Left ventricle myocardium inferior (tissue), 1 donor: ENCODE data around the gene BPIFA3. TPM values are rescaled to one million over a fixed set of nuclear protein-coding genes. Genes with fewer than 3 reads are reported as not detected.

ENCODE experiments used
- DNase-seq: peaks from one replicate; pipeline ENCODE4 v3.0.0-alpha.2; 2020
- H3K27ac ChIP-seq: fragments of 200-600 bp; replicated peaks from 2 replicates; pipeline ENCODE4 v1.8.0; 2021
- H3K27me3 ChIP-seq: fragments of 200-600 bp; 2 replicates; pipeline ENCODE4 v1.8.0; 2021; ENCODE audit warnings: low read depth
- H3K36me3 ChIP-seq: fragments of 200-600 bp; 2 replicates; pipeline ENCODE4 v1.8.0; 2021
- H3K4me1 ChIP-seq: fragments of 200-600 bp; 2 replicates; pipeline ENCODE4 v1.8.0; 2021
- H3K4me3 ChIP-seq: fragments of 200-600 bp; 2 replicates; pipeline ENCODE4 v1.8.0; 2021; ENCODE audit warnings: mild to moderate bottlenecking, moderate library complexity
- H3K9me3 ChIP-seq: fragments of 200-600 bp; replicated peaks from 2 replicates; pipeline ENCODE4 v1.8.0; 2021
- CTCF ChIP-seq: fragments of 200-600 bp; IDR thresholded peaks from 2 replicates; pipeline ENCODE4 v1.8.0; 2021; ENCODE audit warnings: antibody characterized with exemption, mild to moderate bottlenecking, borderline replicate concordance
- intact Hi-C: fragments of 100-400 bp; cut with micrococcal nuclease; formaldehyde crosslinking; loops from one replicate; pipeline ENCODE4 v1.11.0; 2022
- total RNA-seq: library from RNA; stranded (reverse); fragmentation: NEBNext Ultra II Directional; extraction: Animal tissue kit (Norgen Biotek cat#: 25700); gene quantifications from one replicate; pipeline ENCODE4 v1.2.1, GENCODE V29; 2021
- donor health status: DM: no; HTN: yes; CAD: no; lungs with severe emphysema.

BPIFA3 gene
- total RNA-seq, 1 donor from 2014 or later: not detected

DNA sequence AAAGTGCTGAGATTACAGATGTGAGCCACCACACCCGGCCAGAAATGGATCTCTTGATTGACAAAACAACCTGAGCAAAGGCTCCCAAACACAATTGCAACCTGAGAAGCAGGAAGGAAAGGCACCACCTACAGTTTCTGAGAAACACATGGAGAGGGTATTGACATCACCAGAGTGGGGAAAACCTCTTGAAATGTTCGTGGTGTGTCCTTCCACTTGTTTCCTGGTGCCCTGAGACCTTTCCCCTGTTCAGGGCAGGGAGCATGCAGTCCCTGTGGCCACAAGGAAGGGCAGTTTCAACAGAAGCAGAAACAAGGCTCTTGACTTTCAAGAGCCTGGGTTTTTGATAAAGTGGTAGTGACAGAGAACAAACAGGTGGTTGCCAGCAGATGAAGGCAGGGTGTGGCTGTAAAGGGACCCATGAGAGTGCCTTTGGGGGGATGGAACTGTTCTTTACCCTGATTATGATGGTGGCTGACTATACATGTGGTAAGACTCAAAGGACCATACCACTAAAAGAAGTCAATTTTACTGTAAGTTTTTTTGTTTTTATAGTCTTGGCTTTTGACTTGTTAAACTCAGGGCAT, 15.4 kb downstream of the BPIFA3 start:
- no peak overlapping the region for H3K4me3 ChIP-seq
- H3K4me1 ChIP-seq: no peaks in the 10 kb centered on the region
- intact Hi-C loops: no loop called here
- no peak overlapping the region for H3K27ac ChIP-seq
- peaks cover 98% of the 10 kb centered on the region for H3K27me3 ChIP-seq
- no peaks in the 10 kb centered on the region for H3K9me3 ChIP-seq
- no peak for DNase-seq
- TF ChIP-seq CTCF: no peak
- H3K36me3 ChIP-seq: no peaks in the 10 kb centered on the region

GRCh38 chr20:33233129-33233774, 16.1 kb downstream of the BPIFA3 start:
- no peak overlapping the region for H3K4me3 ChIP-seq
- intact Hi-C loops: no loop called here
- no peak overlapping the region for H3K27ac ChIP-seq
- H3K36me3 ChIP-seq: no peaks in the 10 kb centered on the region
- TF ChIP-seq CTCF: no peak
- H3K9me3 ChIP-seq: no peaks in the 10 kb centered on the region
- H3K27me3 ChIP-seq: peaks cover 91% of the 10 kb centered on the region
- DNase-seq: no peak
- H3K4me1 ChIP-seq: no peaks in the 10 kb centered on the region

- Histone ChIP-seq H3K9me3 (no peaks in the 10 kb centered on the region), H3K4me3 (no peak overlapping the region), H3K4me1 (no peaks in the 10 kb centered on the region), H3K27ac (no peak overlapping the region), H3K36me3 (no peaks in the 10 kb centered on the region), H3K27me3 (peaks cover 85% of the 10 kb centered on the region)
- intact Hi-C loops: no loop called here
- TF ChIP-seq CTCF: no peak
- no peak for DNase-seq
Observed at GRCh38 chr20:33234050-33234449, 16.9 kb downstream of the BPIFA3 start.

GRCh38 chr20:33235696-33236095, 18.5 kb downstream of the BPIFA3 start, which contains the start of gene BPIFA1:
BPIFA1 (plus strand) TSS chr20:33235996; CDS start chr20:33237712, 1,716 bp downstream.
- no peak for DNase-seq
- Histone ChIP-seq H3K36me3 (no peaks in the 10 kb centered on the region), H3K27me3 (peaks cover 81% of the 10 kb centered on the region), H3K27ac (no peak within 1 kb of the TSS), H3K4me3 (no peak within 1 kb of the TSS), H3K9me3 (no peaks in the 10 kb centered on the region), H3K4me1 (no peaks in the 10 kb centered on the region)
- TF ChIP-seq CTCF: no peak
- intact Hi-C loops: no loop called here

DNA sequence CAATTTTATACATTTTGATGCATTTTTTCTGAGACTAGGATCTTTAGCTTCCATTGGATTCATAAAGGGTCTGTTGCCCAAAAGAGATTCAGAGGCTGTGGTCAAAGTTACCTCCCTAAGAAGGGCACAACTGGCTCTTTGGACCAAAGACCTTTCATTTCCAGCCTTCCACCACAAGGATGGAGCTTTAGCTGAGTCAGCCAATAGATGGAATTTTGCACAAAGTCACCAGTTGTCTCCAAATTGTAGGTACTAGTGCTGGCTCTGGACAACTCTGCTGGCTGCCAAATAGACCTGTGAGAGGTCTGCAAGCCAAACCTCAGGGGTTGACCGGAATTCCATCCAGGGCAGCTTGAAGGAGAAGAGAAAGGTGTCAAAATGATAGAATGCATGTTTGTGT, 19.2 kb downstream of the BPIFA3 start:
- Histone ChIP-seq H3K4me3 (no peak overlapping the region), H3K36me3 (no peaks in the 10 kb centered on the region), H3K27me3 (peaks cover 82% of the 10 kb centered on the region), H3K9me3 (no peaks in the 10 kb centered on the region), H3K4me1 (no peaks in the 10 kb centered on the region), H3K27ac (no peak overlapping the region)
- no peak for DNase-seq
- intact Hi-C loops: no loop called here
- TF ChIP-seq CTCF: no peak
